GM12872 (cell line): ENCODE results near the gene CROCC.

Source experiments
- CTCF ChIP-seq: IDR thresholded peaks from 3 replicates; pipeline ENCODE4 v1.5.1; 2011; ENCODE audit warnings: low read depth, mild to moderate bottlenecking, low read length, moderate library complexity; ENCODE audit not compliant: insufficient read depth

Gene CROCC

GRCh38 chr1:16922885-16923431 lies 1.2 kb downstream of the CROCC start:
- TF ChIP-seq CTCF: no peak

- no peak for TF ChIP-seq CTCF
Measured at GRCh38 chr1:16924216-16924918, 2.6 kb downstream of the CROCC start.

- 0 out of 3 replicates have a peak, but pooled peaks have one; percentile 14 for TF ChIP-seq CTCF
Measured at GRCh38 chr1:16924919-16925477, 3.3 kb downstream of the CROCC start.

- no peak for TF ChIP-seq CTCF
Measured at GRCh38 chr1:16925635-16926490, 4.1 kb downstream of the CROCC start.

- TF ChIP-seq CTCF: 0 out of 3 replicates have a peak, but pooled peaks have one; percentile 1
Measured at GRCh38 chr1:16926491-16927073, 4.9 kb downstream of the CROCC start.

- no peak for TF ChIP-seq CTCF
Measured at GRCh38 chr1:16927256-16927655, 5.5 kb downstream of the CROCC start.
